NT2/D1 (cell line): Measurements from ENCODE around the gene FAF1.

ENCODE experiments used
- DNase-seq: peaks from one replicate; pipeline ENCODE4 v3.0.0-alpha.2; 2011; ENCODE audit warnings: low read depth, low spot score
- H3K27me3 ChIP-seq: 2 replicates; pipeline ENCODE4 v1.6.0; 2011; ENCODE audit warnings: mild to moderate bottlenecking; ENCODE audit not compliant: insufficient read length, insufficient read depth
- H3K36me3 ChIP-seq: 2 replicates; pipeline ENCODE4 v1.6.1; 2011; ENCODE audit warnings: mild to moderate bottlenecking, low read length, mixed read lengths; ENCODE audit not compliant: insufficient read depth, insufficient read length
- H3K4me1 ChIP-seq: 2 replicates; pipeline ENCODE4 v1.5.1; 2011; ENCODE audit not compliant: insufficient read depth, insufficient read length
- H3K4me3 ChIP-seq: 2 replicates; pipeline ENCODE4 v1.5.1; 2011; ENCODE audit warnings: low read depth; ENCODE audit not compliant: insufficient read length
- H3K9ac ChIP-seq: 2 replicates; pipeline ENCODE4 v1.6.0; 2011; ENCODE audit warnings: low read depth; ENCODE audit not compliant: insufficient read length
- H3K9me3 ChIP-seq: 2 replicates; pipeline ENCODE4 v1.5.1; 2011; ENCODE audit warnings: mild to moderate bottlenecking, low read length; ENCODE audit not compliant: insufficient read depth
- SUZ12 ChIP-seq: IDR thresholded peaks from 2 replicates; pipeline ENCODE4 v1.6.1; 2011; ENCODE audit not compliant: insufficient read length, insufficient read depth; ENCODE audit errors: extremely low read depth
- YY1 ChIP-seq: IDR thresholded peaks from 2 replicates; pipeline ENCODE4 v1.6.1; 2011; ENCODE audit not compliant: insufficient read length, insufficient read depth
- ZNF274 ChIP-seq: IDR thresholded peaks from 2 replicates; pipeline ENCODE4 v1.6.1; 2011; ENCODE audit warnings: mild to moderate bottlenecking, low read depth, low read length

FAF1 gene

DNA sequence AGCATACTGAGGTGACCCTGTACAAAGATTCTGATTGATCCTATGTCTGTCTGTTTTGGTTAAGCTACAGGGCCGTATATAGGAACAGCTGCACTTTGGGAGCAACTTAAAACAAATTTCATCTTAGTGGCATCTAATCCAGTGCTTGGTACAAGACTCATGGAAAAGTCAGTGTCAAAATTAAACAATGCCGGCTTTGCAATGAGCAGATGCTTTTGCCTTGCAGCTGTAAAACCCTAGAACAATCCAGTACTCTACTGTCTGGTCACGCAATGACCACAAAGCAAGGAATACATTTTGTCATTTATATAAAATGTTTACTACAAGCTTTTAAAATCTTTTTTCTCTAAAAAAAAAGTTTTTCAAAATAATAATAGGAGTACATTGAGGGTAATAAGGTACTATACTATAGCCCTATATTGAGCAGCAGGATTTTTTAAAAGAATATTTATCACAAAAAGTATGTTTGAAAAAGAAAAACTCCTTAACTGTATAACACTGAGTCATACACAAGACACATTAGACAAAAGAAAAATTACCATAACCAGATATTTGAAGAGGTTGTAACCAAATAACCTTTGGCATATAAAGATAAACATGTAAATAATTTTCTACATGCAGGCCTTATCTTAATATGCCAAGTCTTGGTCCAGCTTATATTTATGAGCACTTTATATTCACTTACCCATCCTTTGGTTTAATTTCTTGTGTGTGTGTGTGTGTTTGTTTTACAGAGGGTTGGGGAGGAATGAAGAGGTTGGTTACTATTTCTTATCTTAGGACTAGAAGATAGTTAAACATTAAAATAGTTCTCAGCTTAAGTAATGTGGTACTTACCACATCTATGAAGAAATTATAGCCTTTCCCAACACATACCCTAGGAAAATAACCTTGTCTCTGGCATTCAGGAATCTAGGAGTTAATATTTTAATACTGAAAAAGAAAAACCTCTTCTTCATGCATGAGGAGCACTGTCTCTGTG is 262.3 kb downstream of the FAF1 start:
- no peaks in the 10 kb centered on the region for H3K4me1 ChIP-seq
- TF ChIP-seq YY1 (no peak), SUZ12 (no peak), ZNF274 (no peak)
- no peak for DNase-seq
- H3K9ac ChIP-seq: no peak overlapping the region
- H3K4me3 ChIP-seq: no peak overlapping the region
- H3K9me3 ChIP-seq: no peaks in the 10 kb centered on the region
- H3K27me3 ChIP-seq: peaks cover 76% of the 10 kb centered on the region
- H3K36me3 ChIP-seq: no peaks in the 10 kb centered on the region

DNA sequence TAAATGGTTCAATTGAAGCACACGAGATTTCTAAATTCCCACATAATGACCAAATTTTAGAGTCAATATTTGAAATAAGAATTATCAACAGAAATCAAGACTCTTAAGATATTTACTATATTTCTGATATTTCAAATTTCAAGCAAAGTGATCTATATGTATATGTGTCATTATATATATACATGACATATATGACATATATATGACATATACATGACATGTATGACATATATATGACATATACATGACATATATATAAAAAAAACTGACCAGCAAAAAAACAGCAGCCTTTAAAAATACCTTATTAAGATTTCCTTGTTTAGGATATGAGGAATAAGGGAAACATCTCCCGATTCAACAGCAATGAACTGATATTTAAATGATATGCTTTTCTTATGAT is 266.2 kb downstream of the FAF1 start:
- Histone ChIP-seq H3K4me3 (no peak overlapping the region), H3K27me3 (peaks cover 37% of the 10 kb centered on the region), H3K9ac (no peak overlapping the region), H3K36me3 (peaks cover 2% of the 10 kb centered on the region), H3K4me1 (no peaks in the 10 kb centered on the region), H3K9me3 (no peaks in the 10 kb centered on the region)
- no peak for DNase-seq
- TF ChIP-seq YY1 (no peak), ZNF274 (no peak), SUZ12 (no peak)

- no peaks in the 10 kb centered on the region for H3K4me1 ChIP-seq
- H3K4me3 ChIP-seq: no peak overlapping the region
- H3K27me3 ChIP-seq: no peaks in the 10 kb centered on the region
- no peak overlapping the region for H3K9ac ChIP-seq
- TF ChIP-seq SUZ12 (no peak), YY1 (no peak), ZNF274 (no peak)
- DNase-seq: no peak
- H3K36me3 ChIP-seq: no peaks in the 10 kb centered on the region
- no peaks in the 10 kb centered on the region for H3K9me3 ChIP-seq
Observed at GRCh38 chr1:50684185-50684584, 275.9 kb downstream of the FAF1 start.

GRCh38 chr1:50681931-50682330 is 278.1 kb downstream of the FAF1 start:
- TF ChIP-seq SUZ12 (no peak), YY1 (no peak), ZNF274 (no peak)
- Histone ChIP-seq H3K4me3 (no peak overlapping the region), H3K9me3 (no peaks in the 10 kb centered on the region), H3K27me3 (no peaks in the 10 kb centered on the region), H3K9ac (no peak overlapping the region), H3K4me1 (no peaks in the 10 kb centered on the region), H3K36me3 (no peaks in the 10 kb centered on the region)
- DNase-seq: no peak

DNA sequence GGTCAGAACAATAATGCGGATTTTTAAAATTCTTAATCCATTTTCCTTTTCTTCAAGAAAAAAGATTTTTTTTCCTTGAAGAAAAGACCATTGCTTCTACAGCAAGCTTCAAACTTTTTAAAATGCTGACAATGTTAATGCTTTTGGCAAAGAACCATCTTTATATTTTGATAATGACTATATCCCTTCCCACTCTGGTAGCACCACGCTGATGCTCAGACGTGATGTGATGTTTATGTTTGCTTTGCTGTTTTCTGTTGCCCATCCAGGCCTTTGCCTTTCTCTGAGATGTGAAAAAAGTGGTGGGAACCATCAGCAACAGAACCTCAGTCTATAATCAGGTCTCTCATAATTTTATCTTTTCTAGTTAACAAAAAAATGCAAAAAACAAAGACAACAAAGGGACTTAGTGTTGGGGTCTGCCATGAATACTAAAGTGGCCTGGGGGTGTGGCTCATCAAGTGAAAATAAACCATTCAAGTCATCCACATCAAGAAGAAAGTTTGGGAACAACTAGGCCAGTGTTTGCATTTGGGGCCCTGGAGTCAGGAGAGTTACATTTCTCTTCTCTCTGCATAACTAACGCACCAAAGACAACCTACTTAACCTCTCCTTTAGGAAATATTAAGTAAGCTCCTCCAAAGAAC is 292.2 kb downstream of the FAF1 start:
- no peaks in the 10 kb centered on the region for H3K9me3 ChIP-seq
- no peak overlapping the region for H3K4me3 ChIP-seq
- H3K4me1 ChIP-seq: no peaks in the 10 kb centered on the region
- H3K9ac ChIP-seq: no peak overlapping the region
- DNase-seq: no peak
- H3K36me3 ChIP-seq: no peaks in the 10 kb centered on the region
- no peaks in the 10 kb centered on the region for H3K27me3 ChIP-seq
- no peak for TF ChIP-seq YY1
- TF ChIP-seq SUZ12: no peak
- TF ChIP-seq ZNF274: no peak

DNA sequence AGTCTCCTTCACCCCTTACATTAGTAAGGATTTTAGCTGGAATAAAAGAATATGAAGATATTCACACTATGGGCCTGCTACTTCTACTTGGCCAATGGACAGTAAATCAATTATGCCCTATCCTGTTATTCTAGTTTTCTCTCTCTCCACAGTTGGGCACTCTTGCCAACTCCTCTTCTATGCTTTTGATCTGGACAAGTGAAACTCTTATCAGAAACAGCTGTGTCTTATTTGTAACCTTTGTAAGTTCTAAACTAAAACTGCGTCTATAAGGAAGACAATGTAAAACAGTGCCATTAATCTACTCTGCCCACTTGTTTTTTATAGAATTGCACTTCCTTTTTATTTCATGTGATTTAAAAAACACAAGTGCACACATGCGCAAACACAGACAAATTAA is 292.8 kb downstream of the FAF1 start:
- no peaks in the 10 kb centered on the region for H3K9me3 ChIP-seq
- DNase-seq: no peak
- no peak overlapping the region for H3K4me3 ChIP-seq

DNA sequence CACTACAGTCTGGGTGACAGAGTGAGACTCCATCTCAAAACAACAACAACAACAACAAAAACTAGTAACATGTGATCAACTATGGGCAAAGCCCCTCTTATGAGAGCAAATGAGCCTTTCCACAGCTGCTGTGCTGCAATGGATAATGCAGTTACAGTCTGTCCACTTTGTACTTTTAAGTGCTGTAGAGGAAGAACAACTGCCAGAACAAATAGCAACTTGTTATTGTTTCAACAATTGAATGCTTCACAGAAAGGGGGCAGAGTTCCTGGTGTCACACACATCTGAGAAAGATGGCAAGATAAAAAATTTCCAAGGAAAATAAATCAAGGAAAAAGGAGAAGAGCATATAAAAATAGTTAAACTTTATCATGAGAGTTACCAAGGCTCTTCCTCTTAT is 293.2 kb downstream of the FAF1 start:
- Histone ChIP-seq H3K9me3 (no peaks in the 10 kb centered on the region), H3K9ac (no peak overlapping the region), H3K4me3 (no peak overlapping the region), H3K27me3 (no peaks in the 10 kb centered on the region), H3K4me1 (no peaks in the 10 kb centered on the region), H3K36me3 (no peaks in the 10 kb centered on the region)
- no peak for TF ChIP-seq SUZ12
- no peak for TF ChIP-seq YY1
- no peak for TF ChIP-seq ZNF274
- DNase-seq: no peak

More for the DNA sequence above, 292.8 kb downstream of the FAF1 start:
- H3K27me3 ChIP-seq: no peaks in the 10 kb centered on the region
- TF ChIP-seq SUZ12: no peak
- no peak for TF ChIP-seq ZNF274
- no peak for TF ChIP-seq YY1
- H3K4me1 ChIP-seq: no peaks in the 10 kb centered on the region
- no peak overlapping the region for H3K9ac ChIP-seq
- H3K36me3 ChIP-seq: no peaks in the 10 kb centered on the region
